K562 (cell line): ENCODE data around the gene ADGRE3. TPM values are rescaled to one million over a fixed set of nuclear protein-coding genes. Genes with fewer than 3 reads are reported as not detected.

Experiments
- NR2C2 ChIP-seq, 2 experiments: fragments of 200-800 bp in 1 of 2; sonication (Bioruptor generic) in 1 of 2; sonication (generic) in 1 of 2; formaldehyde crosslinking in 1 of 2; IDR thresholded peaks; 2 replicates each; pipeline versions ENCODE4 v1.6.1 to v1.8.0; 2016 to 2022; ENCODE audit warnings: mild to moderate bottlenecking in 1 of 2, missing compliant biosample characterization in 1 of 2, missing genetic modification characterization in 1 of 2, missing genetic modification reagents in 1 of 2
- REST ChIP-seq, 2 experiments: fragments of 450-650 bp; formaldehyde crosslinking in 1 of 2; IDR thresholded peaks; 2 replicates each; pipeline versions ENCODE4 v1.4.0 to v1.6.1; 2014 to 2020; ENCODE audit warnings: mild to moderate bottlenecking in 2 of 2, borderline replicate concordance in 1 of 2, low read depth in 1 of 2
- polyA plus RNA-seq, 8 experiments: library from polyadenylated mRNA; depleted of rRNA in 4 of 8; stranded (reverse) in 5 of 8; unstranded in 3 of 8; fragments of >200 nt; fragmentation: Nextera tagmentation in 2 of 8; fragmentation: Illumina TruSeq in 1 of 8; extraction: Ambion mirVana in 2 of 8; extraction: Trizol in 1 of 8; gene quantifications; 2 replicates each; pipeline versions ENCODE4 v1.2.1 to v1.2.3, GENCODE V29; 2011 to 2014; ENCODE audit warnings: inconsistent platforms in 1 of 8, missing spikeins in 1 of 8
- total RNA-seq, 7 experiments: library from RNA; depleted of rRNA in 6 of 7; stranded (reverse); fragments of >200 nt in 6 of 7; fragmentation: Illumina TruSeq in 2 of 7; extraction: Trizol in 2 of 7; gene quantifications; 2 replicates each; pipeline versions ENCODE4 v1.2.1 to v1.2.3, GENCODE V29; 2011 to 2021; ENCODE audit warnings: low replicate concordance in 1 of 7
- TF ChIP-seq, protein P1 (sequence below): fragments of 450-650 bp; formaldehyde crosslinking; IDR thresholded peaks from 2 replicates; pipeline ENCODE4 v1.4.0; 2020; ENCODE audit warnings: mild to moderate bottlenecking, moderate library complexity

Gene ADGRE3
- total and polyA plus RNA-seq, 9 of the 15 experiments (the other 6 are each of a cell fraction or from before 2014, with no cell fraction given): not detected

GRCh38 chr19:14686411-14686810, 11.8 kb upstream of the ADGRE3 start (continued):
- TF ChIP-seq, protein P1, sequence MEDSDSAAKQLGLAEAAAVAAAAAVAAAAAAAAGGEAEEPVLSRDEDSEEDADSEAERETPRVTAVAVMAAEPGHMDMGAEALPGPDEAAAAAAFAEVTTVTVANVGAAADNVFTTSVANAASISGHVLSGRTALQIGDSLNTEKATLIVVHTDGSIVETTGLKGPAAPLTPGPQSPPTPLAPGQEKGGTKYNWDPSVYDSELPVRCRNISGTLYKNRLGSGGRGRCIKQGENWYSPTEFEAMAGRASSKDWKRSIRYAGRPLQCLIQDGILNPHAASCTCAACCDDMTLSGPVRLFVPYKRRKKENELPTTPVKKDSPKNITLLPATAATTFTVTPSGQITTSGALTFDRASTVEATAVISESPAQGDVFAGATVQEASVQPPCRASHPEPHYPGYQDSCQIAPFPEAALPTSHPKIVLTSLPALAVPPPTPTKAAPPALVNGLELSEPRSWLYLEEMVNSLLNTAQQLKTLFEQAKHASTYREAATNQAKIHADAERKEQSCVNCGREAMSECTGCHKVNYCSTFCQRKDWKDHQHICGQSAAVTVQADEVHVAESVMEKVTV: 0 out of 2 replicates have a peak, but pooled peaks have one; percentile 44
- TF ChIP-seq NR2C2 (CRISPR knock-in tag; IDR thresholded peaks at IDR 0.05) (no peak), NR2C2 (tag; IDR thresholded peaks at IDR 0.05) (0 out of 2 replicates have a peak, but pooled peaks have one; percentile 15), REST (IDR thresholded peaks at IDR 0.05; ENCODE audit: borderline replicate concordance) (peak; percentile 71; the same call in 1 of the 2 replicates), REST (CRISPR knock-in tag; IDR thresholded peaks at IDR 0.05; ENCODE audit: low read depth) (no peak)
